ENCODE results near the gene OSBPL3. TPM values are rescaled to one million over a fixed set of nuclear protein-coding genes. Genes with fewer than 3 reads are reported as not detected.
A peak's percentile ranks its signal among the peaks of the same experiment; 100 is the strongest.

Gene OSBPL3
- total and polyA plus RNA-seq, 5 experiments from 2014 or later = 3.4 to 28.4 (median 5.3) TPM

DNA sequence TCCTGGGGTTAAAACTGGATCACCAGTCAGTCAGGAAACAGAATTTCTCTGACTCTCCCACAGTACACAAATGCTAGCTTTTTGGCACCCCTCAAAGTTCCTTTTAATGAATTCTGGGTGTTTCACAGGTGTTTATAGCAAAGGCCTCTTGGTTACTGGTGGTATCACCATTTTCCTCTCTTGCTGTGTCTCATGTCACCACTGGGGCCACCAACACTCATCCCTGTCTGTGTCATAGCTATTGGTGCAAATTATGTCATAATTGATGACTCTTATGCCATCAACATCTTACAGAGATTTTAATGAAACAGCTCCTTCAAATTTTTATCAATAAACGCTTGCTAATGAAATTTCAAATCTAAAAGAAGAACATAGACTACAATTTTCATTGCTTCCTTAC lies 27.7 kb upstream of the OSBPL3 start:
- DNase-seq = no peak
- Mint-ChIP-seq H3K4me3 (no peak overlapping the region), H3K4me1 (no peaks in the 10 kb centered on the region), H3K27me3 (peaks cover 0 to 2% (median 1%) of the 10 kb centered on the region in 5 donors), H3K27ac (no peak overlapping the region), H3K9me3 (peaks cover 0 to 1% (median 0%) of the 10 kb centered on the region in 9 donors), H3K36me3 (no peaks in the 10 kb centered on the region)
- ATAC-seq = no peak
- POLR2A ChIA-PET = no interaction called here

DNA sequence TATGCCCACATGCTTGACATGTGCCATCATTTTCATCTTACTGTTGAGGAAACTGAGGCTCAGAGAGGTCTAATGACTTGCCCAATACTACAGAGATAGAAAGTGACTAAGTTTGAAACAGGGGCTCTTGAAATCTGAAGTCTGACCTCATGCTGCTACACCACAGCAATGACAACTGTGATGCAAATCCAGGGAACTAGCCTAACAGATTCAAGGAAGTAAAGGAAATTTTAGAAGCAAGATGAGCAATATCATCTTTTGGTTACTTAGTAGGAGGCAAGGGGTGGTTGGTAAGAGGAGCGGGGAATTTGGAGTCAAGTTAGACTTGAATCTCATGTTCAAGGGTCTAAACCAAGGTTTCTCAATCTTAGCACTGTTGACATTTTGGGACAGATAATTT lies 26.3 kb upstream of the OSBPL3 start:
- DNase-seq (no peak), ATAC-seq (no peak)
- H3K27ac Mint-ChIP-seq = no peak overlapping the region
- POLR2A ChIA-PET = no interaction called here
- peaks cover 0 to 2% (median 0%) of the 10 kb centered on the region in 5 donors for H3K27me3 Mint-ChIP-seq
- peaks cover 0 to 3% (median 1%) of the 10 kb centered on the region in 9 donors for H3K9me3 Mint-ChIP-seq
- no peaks in the 10 kb centered on the region for H3K4me1 Mint-ChIP-seq
- H3K4me3 Mint-ChIP-seq = no peak overlapping the region
- H3K36me3 Mint-ChIP-seq = peaks cover 0 to 1% (median 0%) of the 10 kb centered on the region in 3 donors

DNA sequence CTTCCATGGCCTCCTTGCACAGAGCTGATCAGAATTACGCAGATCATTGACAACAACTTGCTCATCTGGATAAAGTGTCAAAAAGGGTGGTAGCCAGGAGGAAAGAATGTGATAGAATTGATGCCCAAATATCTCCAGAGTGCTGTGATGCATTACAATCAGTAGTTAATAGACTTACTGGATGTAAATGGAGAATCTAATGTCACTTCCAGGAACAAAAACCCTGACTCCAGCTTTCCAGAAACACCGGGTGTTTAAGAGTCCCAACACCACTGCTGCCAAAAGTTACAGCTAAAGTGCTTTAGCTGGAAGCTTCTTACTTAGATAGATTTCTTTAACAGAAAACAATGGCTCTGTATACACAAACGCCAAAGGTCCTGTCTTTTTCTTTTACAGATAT lies 25.7 kb upstream of the OSBPL3 start:
- H3K4me3 Mint-ChIP-seq = no peak overlapping the region
- ATAC-seq = no peak
- H3K4me1 Mint-ChIP-seq = no peaks in the 10 kb centered on the region
- POLR2A ChIA-PET = no interaction called here
- H3K36me3 Mint-ChIP-seq = peaks cover 3 to 4% (median 4%) of the 10 kb centered on the region in 3 donors
- no peak for DNase-seq
- peaks cover 0 to 5% (median 1%) of the 10 kb centered on the region in 5 donors for H3K27me3 Mint-ChIP-seq
- peak overlapping the region in 1 of 10 donors; percentile 74 for H3K27ac Mint-ChIP-seq
- H3K9me3 Mint-ChIP-seq = peaks cover 0 to 9% (median 5%) of the 10 kb centered on the region in 9 donors

DNA sequence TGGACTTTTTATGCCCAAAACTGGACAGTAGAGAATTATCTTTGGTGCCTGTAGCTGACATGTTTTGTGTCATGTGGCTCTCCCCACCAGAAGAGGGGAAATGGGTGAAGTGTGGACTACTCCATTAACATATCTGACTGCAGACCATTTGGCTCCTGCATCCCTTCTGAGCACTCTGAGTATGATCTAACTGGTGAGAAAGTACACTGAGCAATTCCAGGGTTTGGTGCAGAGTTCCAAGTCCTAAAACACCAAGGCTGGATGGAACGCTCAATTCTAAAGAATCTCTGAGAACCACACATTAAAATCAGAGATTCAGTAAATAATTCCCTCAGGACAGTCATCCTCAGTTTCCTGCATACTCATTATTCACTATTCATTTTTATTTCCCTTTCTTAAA lies 22.8 kb upstream of the OSBPL3 start:
- Mint-ChIP-seq H3K4me3 (no peak overlapping the region), H3K9me3 (peaks cover 0 to 24% (median 14%) of the 10 kb centered on the region in 9 donors), H3K27me3 (peaks cover 0 to 14% (median 7%) of the 10 kb centered on the region in 5 donors), H3K36me3 (peaks cover 3 to 13% (median 7%) of the 10 kb centered on the region in 3 donors), H3K27ac (no peak overlapping the region), H3K4me1 (no peaks in the 10 kb centered on the region)
- DNase-seq (no peak), ATAC-seq (no peak)
- POLR2A ChIA-PET = no interaction called here

- peaks cover 0 to 9% (median 4%) of the 10 kb centered on the region in 5 donors for H3K27me3 Mint-ChIP-seq
- no peak overlapping the region for H3K4me3 Mint-ChIP-seq
- DNase-seq = no peak
- peaks cover 0 to 14% (median 9%) of the 10 kb centered on the region in 9 donors for H3K9me3 Mint-ChIP-seq
- no peak overlapping the region for H3K27ac Mint-ChIP-seq
- H3K36me3 Mint-ChIP-seq = peaks cover 0 to 7% (median 1%) of the 10 kb centered on the region in 3 donors
- H3K4me1 Mint-ChIP-seq = no peaks in the 10 kb centered on the region
- no peak for ATAC-seq
- POLR2A ChIA-PET = interaction anchor here (0.6 kb wide), 1 partner anchor 897 kb away, joined by 3 read pairs; no protein-coding TSS in a partner anchor
Measured at GRCh38 chr7:24995466-24995865, 15.5 kb upstream of the OSBPL3 start.

DNA sequence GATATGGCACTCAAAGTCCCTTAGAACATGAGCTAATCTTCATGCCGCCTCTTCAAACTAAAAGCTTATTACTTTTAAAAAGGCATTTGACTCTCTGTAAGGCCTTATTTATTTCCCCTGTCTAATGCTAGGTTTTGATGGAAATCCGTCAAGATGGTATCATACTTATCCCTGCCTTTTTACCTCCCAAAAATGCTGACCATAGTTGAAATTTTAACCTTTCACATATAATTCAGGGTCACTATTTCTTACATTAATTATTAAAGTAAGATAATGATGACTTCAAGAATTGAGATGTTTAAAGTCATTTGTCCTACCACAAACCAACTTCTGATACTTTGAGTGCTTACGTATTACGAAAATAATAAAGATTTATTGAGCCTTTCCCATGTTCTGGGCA lies 12.3 kb upstream of the OSBPL3 start:
- peaks cover 0 to 2% (median 0%) of the 10 kb centered on the region in 4 donors for H3K4me1 Mint-ChIP-seq
- no peak for DNase-seq
- H3K27ac Mint-ChIP-seq = no peak overlapping the region
- H3K36me3 Mint-ChIP-seq = no peaks in the 10 kb centered on the region
- peaks cover 0 to 3% (median 0%) of the 10 kb centered on the region in 5 donors for H3K27me3 Mint-ChIP-seq
- H3K4me3 Mint-ChIP-seq = no peak overlapping the region
- ATAC-seq = no peak
- peaks cover 0 to 3% (median 0%) of the 10 kb centered on the region in 9 donors for H3K9me3 Mint-ChIP-seq
- POLR2A ChIA-PET = no interaction called here

- Mint-ChIP-seq H3K4me3 (no peak overlapping the region), H3K27ac (no peak overlapping the region), H3K4me1 (peaks cover 0 to 2% (median 0%) of the 10 kb centered on the region in 4 donors), H3K9me3 (no peaks in the 10 kb centered on the region), H3K36me3 (no peaks in the 10 kb centered on the region), H3K27me3 (peaks cover 0 to 3% (median 0%) of the 10 kb centered on the region in 5 donors)
- ATAC-seq (no peak), DNase-seq (no peak)
- POLR2A ChIA-PET = no interaction called here
Measured at GRCh38 chr7:24991353-24991752, 11.4 kb upstream of the OSBPL3 start.

- H3K36me3 Mint-ChIP-seq = no peaks in the 10 kb centered on the region
- no peak for ATAC-seq
Measured at GRCh38 chr7:24987331-24987842, 7.4 kb upstream of the OSBPL3 start.

DNA sequence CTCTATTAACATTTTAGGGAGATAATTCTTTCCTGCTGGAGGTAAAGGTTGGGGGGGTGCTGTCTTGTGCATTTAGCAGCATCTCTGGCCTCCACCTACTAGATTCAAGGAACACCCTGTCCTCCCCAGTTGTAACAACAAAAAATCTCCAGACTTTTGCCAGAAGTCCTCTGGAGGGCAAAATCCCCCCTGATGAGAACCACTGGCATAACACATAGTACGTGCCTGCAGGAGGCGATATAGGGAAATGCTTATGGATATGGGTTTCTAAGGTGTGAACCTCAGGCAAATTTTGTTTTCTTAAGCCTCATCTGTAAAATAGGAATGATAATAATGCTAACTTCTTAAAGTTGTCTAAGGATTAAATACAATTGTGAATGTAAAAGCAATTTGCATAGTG lies 2.9 kb upstream of the OSBPL3 start:
- Mint-ChIP-seq H3K4me1 (peaks cover 19 to 36% (median 29%) of the 10 kb centered on the region in 4 donors), H3K4me3 (peak overlapping the region in 3 of 10 donors; percentile 39 to 54 (median 52)), H3K27ac (peak overlapping the region in 1 of 10 donors; percentile 70), H3K36me3 (no peaks in the 10 kb centered on the region), H3K9me3 (no peaks in the 10 kb centered on the region), H3K27me3 (peaks cover 0 to 2% (median 0%) of the 10 kb centered on the region in 5 donors)
- DNase-seq (no peak), ATAC-seq (no peak)
- POLR2A ChIA-PET = interaction anchor here (3.9 kb wide), 1 partner anchor 162 kb away, joined by 27 read pairs; no protein-coding TSS in a partner anchor

More at GRCh38 chr7:24987331-24987842, 7.4 kb upstream of the OSBPL3 start:
- H3K27ac Mint-ChIP-seq = no peak overlapping the region
- peaks cover 0 to 3% (median 0%) of the 10 kb centered on the region in 5 donors for H3K27me3 Mint-ChIP-seq
- DNase-seq = no peak
- no peak overlapping the region for H3K4me3 Mint-ChIP-seq
- POLR2A ChIA-PET = no interaction called here
- H3K4me1 Mint-ChIP-seq = peaks cover 0 to 2% (median 0%) of the 10 kb centered on the region in 4 donors
- no peaks in the 10 kb centered on the region for H3K9me3 Mint-ChIP-seq

GRCh38 chr7:24981171-24981951 lies 1.4 kb upstream of the OSBPL3 start:
- H3K27ac Mint-ChIP-seq = peak overlapping the region; percentile 11 to 95 (median 71)
- POLR2A ChIA-PET = interaction anchor here (0.6 to 3.9 kb wide), 7 partner anchors 44 to 1369 kb away, joined by 3 to 27 read pairs (median 4); no protein-coding TSS in a partner anchor
- no peaks in the 10 kb centered on the region for H3K9me3 Mint-ChIP-seq
- peaks cover 23 to 49% (median 43%) of the 10 kb centered on the region in 4 donors for H3K4me1 Mint-ChIP-seq
- ATAC-seq = peak in 1 of 2 donors; percentile 5
- DNase-seq = peak; percentile 19 to 63 (median 36)
- H3K27me3 Mint-ChIP-seq = no peaks in the 10 kb centered on the region
- H3K4me3 Mint-ChIP-seq = peak overlapping the region; percentile 93 to 98 (median 97)
- H3K36me3 Mint-ChIP-seq = no peaks in the 10 kb centered on the region

DNA sequence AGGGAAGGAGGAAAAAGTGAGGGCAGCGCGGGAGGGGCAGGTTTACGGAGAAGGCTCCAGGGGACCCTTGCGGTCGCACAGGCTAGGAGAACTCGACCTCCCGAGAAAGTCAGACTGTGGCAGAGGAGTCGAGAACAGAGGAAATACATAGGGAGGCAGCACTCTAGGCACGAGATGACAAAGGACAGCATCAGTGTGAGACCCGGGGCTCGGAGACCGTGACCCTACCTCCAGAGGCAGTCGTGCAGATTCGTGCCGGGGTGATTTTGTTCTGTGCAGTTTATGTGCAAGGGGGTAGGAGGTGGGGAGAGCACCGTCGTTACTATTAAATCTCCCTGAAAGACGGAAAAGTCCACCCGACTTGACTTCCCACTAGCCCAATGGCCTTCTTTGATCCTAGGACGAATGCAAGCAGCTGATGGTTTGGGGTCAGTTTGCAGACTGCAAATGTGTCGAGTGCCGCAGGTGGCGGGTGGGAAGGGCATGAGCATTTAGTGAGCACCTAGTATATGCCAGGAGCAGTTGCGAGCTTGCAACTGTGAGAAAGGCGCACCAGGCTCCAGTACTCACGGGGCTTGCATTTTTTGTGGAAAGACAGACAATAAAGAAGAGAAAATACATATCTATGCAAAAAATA lies 674 bp upstream of the OSBPL3 start:
- Mint-ChIP-seq H3K4me1 (peaks cover 27 to 56% (median 50%) of the 10 kb centered on the region in 4 donors), H3K36me3 (no peaks in the 10 kb centered on the region), H3K4me3 (peak overlapping the region; percentile 93 to 98 (median 97)), H3K27me3 (no peaks in the 10 kb centered on the region), H3K27ac (peak overlapping the region in 8 of 10 donors; percentile 81 to 96 (median 92)), H3K9me3 (no peaks in the 10 kb centered on the region)
- peak; percentile 15 to 27 for ATAC-seq
- DNase-seq = peak in 3 of 10 donors; percentile 22 to 60 (median 38)
- POLR2A ChIA-PET = interaction anchor here (1.0 to 3.9 kb wide), 10 partner anchors 9 to 159 kb away, joined by 3 to 27 read pairs (median 5); no protein-coding TSS in a partner anchor

DNA sequence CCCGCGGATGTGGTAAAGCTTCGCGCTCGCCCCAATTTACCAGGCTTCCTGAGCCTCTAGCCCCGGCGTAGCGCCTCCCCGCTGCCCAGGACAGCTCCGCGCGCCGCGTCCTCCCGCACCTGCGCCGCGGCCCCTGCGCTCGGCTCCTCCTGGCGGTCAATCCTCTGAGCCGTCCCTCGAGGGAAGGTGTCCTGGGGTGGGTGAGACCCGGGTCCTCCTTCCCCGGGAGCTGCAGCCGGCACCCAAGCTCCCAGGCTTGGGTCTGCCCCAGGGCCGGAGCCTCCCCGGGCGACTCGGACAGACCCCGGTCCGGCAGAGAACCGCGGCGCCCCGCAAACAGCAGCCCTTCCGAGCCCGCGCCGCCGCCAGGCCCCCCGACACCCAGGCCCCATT lies 512 bp downstream of the OSBPL3 start:
- H3K4me3 Mint-ChIP-seq = peak overlapping the region; percentile 79 to 98 (median 94)
- H3K27me3 Mint-ChIP-seq = no peaks in the 10 kb centered on the region
- peaks cover 31 to 63% (median 55%) of the 10 kb centered on the region in 4 donors for H3K4me1 Mint-ChIP-seq
- peak overlapping the region in 6 of 10 donors; percentile 58 to 88 (median 80) for H3K27ac Mint-ChIP-seq
- peaks cover 0 to 2% (median 0%) of the 10 kb centered on the region in 3 donors for H3K36me3 Mint-ChIP-seq
- ATAC-seq (peak; percentile 54 to 65), DNase-seq (peak; percentile 46 to 83 (median 72))
- no peaks in the 10 kb centered on the region for H3K9me3 Mint-ChIP-seq
- POLR2A ChIA-PET = interaction anchor here (0.5 to 3.9 kb wide), 16 partner anchors 8 to 223 kb away, joined by 3 to 27 read pairs (median 5); partner anchors contain the start of gene CYCS

Measured in naive thymus-derived CD8-positive, alpha-beta T cell (primary cell).